NK-92 (cell line): ENCODE measurements around the gene PLOD2.

ENCODE experiments used
- DNase-seq: peaks from one replicate; lab custom pipeline; 2025; ENCODE audit not compliant: unreplicated experiment; lab: John Stamatoyannopoulos, UW

PLOD2 gene

GRCh38 chr3:146102885-146103284 is 58.1 kb downstream of the PLOD2 start:
- DNase-seq, result no peak

GRCh38 chr3:146101538-146101937 is 59.4 kb downstream of the PLOD2 start:
- DNase-seq, result no peak

- no peak for DNase-seq
These were observed 60.0 kb downstream of the PLOD2 start for GRCh38 chr3:146100825-146101444.

DNA sequence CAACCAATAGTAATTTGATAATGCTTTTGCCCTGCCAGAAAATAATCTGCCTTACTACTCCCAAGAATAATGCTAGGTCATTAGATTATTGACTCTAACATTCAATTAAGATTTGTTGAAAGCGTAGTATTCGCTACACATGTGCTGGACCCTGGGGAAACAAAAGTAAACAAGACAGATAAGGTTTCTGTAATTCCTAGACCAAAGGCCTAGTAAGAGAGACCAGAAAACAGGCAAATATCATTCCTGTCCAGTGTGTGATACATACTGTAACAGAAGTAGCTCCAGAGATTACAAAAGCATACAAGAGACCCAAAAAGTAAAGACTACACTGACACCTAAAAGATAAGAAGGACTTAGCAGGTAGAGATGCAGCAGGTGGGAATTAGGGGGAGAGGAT is 60.8 kb downstream of the PLOD2 start:
- no peak for DNase-seq

GRCh38 chr3:146099316-146099715 is 61.7 kb downstream of the PLOD2 start:
- no peak for DNase-seq

GRCh38 chr3:146093896-146094295 is 67.1 kb downstream of the PLOD2 start:
- DNase-seq, result no peak

GRCh38 chr3:146092230-146092629 is 68.8 kb downstream of the PLOD2 start:
- no peak for DNase-seq

GRCh38 chr3:146091397-146091796 is 69.6 kb downstream of the PLOD2 start:
- no peak for DNase-seq

GRCh38 chr3:146090521-146090920 is 70.5 kb downstream of the PLOD2 start:
- no peak for DNase-seq

- DNase-seq, result no peak
These were observed 72.1 kb downstream of the PLOD2 start for GRCh38 chr3:146088840-146089239.

DNA sequence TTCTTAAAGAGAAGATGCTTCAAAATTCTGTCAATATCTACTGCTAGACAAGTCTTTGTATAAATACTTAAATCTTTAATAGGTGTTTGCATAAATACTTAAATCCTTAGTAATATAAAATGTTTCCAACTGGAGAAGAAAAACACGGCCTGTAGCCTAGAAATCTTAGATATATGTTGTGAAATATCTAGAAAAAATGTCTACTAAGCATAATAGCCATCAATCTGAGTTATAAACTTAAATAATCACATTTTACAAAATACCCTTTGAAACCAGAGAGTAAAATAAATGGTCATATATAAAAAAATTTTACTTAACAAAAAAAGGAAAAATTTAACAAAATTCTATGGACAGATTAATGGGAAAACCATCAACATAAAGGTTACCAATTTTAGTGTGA is 73.9 kb downstream of the PLOD2 start:
- no peak for DNase-seq

DNA sequence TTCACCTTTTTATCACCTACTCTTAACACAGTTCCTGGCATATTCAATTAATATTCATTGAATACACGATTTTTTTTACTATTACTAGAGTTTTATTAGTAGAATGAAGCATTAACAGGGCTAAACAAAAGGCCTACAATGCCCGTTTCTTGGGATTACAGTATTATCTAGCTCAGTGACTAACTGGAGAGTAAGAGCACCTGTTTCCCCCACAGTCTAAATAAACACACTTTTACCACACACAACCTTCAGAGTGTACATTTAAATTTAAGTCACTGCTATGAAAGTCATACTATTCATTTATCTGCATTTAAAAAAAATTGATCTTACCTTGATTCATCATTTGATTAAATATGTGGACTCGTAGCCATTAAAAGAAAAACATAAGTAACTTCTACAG is 74.8 kb downstream of the PLOD2 start:
- DNase-seq, result no peak

GRCh38 chr3:146085678-146086077 is 75.3 kb downstream of the PLOD2 start:
- DNase-seq, result no peak

GRCh38 chr3:146080578-146080977 is 80.4 kb downstream of the PLOD2 start:
- DNase-seq, result no peak

GRCh38 chr3:146078031-146078430 is 83.0 kb downstream of the PLOD2 start:
- DNase-seq, result no peak

DNA sequence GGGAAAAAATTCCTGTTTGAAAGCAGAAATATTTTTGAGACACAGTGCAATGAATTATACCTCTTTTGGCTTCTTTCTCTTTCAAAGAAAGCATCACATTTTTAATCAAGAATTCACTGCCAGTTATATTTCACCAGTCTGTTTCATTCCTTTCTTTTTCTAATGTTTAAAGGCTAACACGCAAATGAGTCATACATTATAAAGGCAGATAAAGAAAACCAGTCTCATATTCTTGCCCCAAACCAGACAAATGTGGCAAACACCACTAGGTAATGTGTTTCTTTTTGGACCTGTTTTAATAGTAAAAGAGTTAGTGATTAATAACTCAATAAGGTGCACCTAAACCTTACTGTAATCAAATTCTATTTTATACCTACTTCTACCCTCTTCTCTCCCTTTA is 83.8 kb downstream of the PLOD2 start:
- no peak for DNase-seq

GRCh38 chr3:146072824-146073223 is 88.2 kb downstream of the PLOD2 start:
- DNase-seq, result no peak

GRCh38 chr3:146072061-146072460 is 88.9 kb downstream of the PLOD2 start:
- DNase-seq, result no peak

DNA sequence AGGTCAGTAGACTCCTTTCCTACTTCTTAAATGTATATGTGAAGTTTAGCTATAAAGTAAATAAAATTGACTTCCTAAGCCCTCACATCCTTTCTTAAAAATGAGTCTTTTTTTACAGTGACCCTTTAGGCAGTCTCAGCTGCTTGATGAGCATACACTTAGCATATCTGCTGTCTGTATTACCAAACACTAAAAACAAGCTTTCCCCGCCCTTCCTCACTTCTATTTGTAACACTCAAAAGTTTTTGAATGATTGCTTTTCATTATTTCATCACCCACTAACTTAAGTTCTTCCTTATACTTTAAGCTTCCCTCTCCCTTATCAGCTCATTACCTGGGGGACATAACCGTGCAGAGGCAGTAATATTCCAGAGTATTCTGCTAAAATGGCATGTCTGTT is 89.4 kb downstream of the PLOD2 start:
- no peak for DNase-seq

DNA sequence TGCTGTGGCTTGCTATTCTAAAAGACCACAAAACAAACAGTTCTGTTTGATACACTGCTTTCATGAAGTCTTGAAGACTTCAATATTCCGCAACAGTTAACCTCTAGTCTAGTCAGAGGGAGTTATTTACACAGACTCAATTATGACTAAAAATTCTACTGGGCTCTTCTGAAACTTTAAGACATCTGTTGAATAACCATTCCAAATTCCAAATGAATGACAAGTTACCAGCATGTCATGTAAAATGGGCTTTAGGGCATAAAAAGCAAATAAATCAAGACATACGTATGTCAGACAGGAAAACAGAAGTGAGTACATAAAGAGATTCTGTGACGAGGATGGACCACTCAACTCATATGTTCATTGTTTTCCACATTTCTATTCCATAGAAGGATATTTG is 93.9 kb downstream of the PLOD2 start:
- DNase-seq, result no peak

GRCh38 chr3:146065573-146066006 is 95.4 kb downstream of the PLOD2 start:
- no peak for DNase-seq

DNA sequence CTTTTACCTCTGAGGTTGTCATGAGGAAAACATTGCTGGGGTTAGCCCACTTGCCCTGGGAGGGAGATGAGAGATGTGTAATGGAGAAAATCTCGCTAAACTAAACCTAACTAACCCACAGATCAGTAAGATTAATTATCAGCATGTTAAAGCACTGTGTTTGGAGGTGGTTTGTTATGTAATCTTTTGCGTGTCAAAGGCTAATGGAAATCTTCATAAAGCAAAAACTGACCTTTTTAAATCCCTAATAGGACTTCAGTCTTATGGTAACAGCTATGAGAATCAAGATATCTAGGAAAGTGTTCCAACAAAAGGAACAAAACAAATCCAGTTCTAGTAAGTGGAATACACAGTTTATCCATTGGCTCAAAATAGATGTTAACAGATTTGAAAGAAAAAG is 102.7 kb downstream of the PLOD2 start:
- DNase-seq, result no peak

DNA sequence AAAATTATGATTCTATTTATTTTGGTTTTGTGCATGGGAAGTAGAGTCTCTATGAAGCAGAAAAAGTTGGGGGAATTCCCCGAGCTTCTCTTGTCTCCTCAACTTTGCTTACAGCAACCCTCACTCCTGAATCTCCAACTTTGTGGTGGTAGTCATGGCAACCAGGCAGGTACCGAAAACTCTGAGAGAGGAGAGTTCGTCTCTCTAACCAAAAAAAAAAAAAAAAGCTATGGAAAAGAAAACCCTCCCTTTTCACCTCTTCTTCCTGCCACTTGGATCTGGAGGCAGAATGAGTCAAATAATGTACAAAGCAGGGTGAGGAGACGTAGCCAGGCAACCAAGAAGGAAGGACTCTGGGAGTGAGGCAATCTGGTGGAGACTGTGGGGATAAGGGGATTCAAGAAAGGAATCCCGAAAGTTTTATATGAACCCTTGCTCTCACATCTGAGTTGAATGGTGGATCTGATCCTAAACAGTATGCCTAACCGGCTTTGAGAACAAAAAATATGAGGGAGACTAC is 108.1 kb downstream of the PLOD2 start:
- no peak for DNase-seq
